Nephron (organoid): ENCODE measurements around the gene SH2B3.

Experiments
- H3K27ac Mint-ChIP-seq, 3 experiments: 2 replicates each; pipeline ENCODE4 v1.8.0; 2020; ENCODE audit warnings: mixed read lengths in 3 of 3, mild to moderate bottlenecking in 2 of 3, moderate library complexity in 1 of 3
- H3K27me3 Mint-ChIP-seq: 2 replicates; pipeline ENCODE4 v1.8.0; 2021; ENCODE audit warnings: low read depth, mild to moderate bottlenecking, moderate library complexity, mixed read lengths
- H3K36me3 Mint-ChIP-seq: 2 replicates; pipeline ENCODE4 v1.8.0; 2020; ENCODE audit warnings: low read depth, mixed read lengths
- H3K4me1 Mint-ChIP-seq: 2 replicates; pipeline ENCODE4 v1.8.0; 2020; ENCODE audit warnings: mixed read lengths
- H3K4me3 Mint-ChIP-seq, 3 experiments: 2 replicates each; pipeline ENCODE4 v1.8.0; 2020; ENCODE audit warnings: mild to moderate bottlenecking in 3 of 3, mixed read lengths in 3 of 3, moderate library complexity in 2 of 3
- H3K9me3 Mint-ChIP-seq: 2 replicates; pipeline ENCODE4 v1.8.0; 2020; ENCODE audit warnings: mixed read lengths
- CTCF ChIP-seq, 3 experiments: fragments of 200-600 bp; sonication (generic); IDR thresholded peaks; one replicate each; pipeline ENCODE4 v1.5.0; 2021; ENCODE audit warnings: antibody characterized with exemption in 3 of 3; ENCODE audit not compliant: unreplicated experiment in 3 of 3

SH2B3 gene

GRCh38 chr12:111434049-111434448 is 28.3 kb downstream of the SH2B3 start:
- TF ChIP-seq CTCF (IDR thresholded peaks at IDR 0.05; ENCODE audit: unreplicated experiment in 3 of 3) = no peak
- no peak overlapping the region for H3K4me3 Mint-ChIP-seq
- H3K36me3 Mint-ChIP-seq = peaks cover 5% of the 10 kb centered on the region
- no peaks in the 10 kb centered on the region for H3K9me3 Mint-ChIP-seq
- H3K4me1 Mint-ChIP-seq = peaks cover 39% of the 10 kb centered on the region
- no peaks in the 10 kb centered on the region for H3K27me3 Mint-ChIP-seq
- H3K27ac Mint-ChIP-seq = peak overlapping the region; percentile 32 to 52 (median 39)

- peak overlapping the region; percentile 32 to 52 (median 39) for H3K27ac Mint-ChIP-seq
- H3K4me1 Mint-ChIP-seq = peaks cover 39% of the 10 kb centered on the region
- no peak overlapping the region for H3K4me3 Mint-ChIP-seq
- TF ChIP-seq CTCF (IDR thresholded peaks at IDR 0.05; ENCODE audit: unreplicated experiment in 3 of 3) = no peak
- peaks cover 5% of the 10 kb centered on the region for H3K36me3 Mint-ChIP-seq
- H3K9me3 Mint-ChIP-seq = no peaks in the 10 kb centered on the region
- no peaks in the 10 kb centered on the region for H3K27me3 Mint-ChIP-seq
Measured at GRCh38 chr12:111434680-111435338, 29.1 kb downstream of the SH2B3 start.

GRCh38 chr12:111435661-111436201 is 30.0 kb downstream of the SH2B3 start:
- TF ChIP-seq CTCF (IDR thresholded peaks at IDR 0.05; ENCODE audit: unreplicated experiment in 3 of 3) = no peak
- H3K27me3 Mint-ChIP-seq = no peaks in the 10 kb centered on the region
- peaks cover 11% of the 10 kb centered on the region for H3K36me3 Mint-ChIP-seq
- H3K27ac Mint-ChIP-seq = no peak overlapping the region
- no peaks in the 10 kb centered on the region for H3K9me3 Mint-ChIP-seq
- peaks cover 43% of the 10 kb centered on the region for H3K4me1 Mint-ChIP-seq
- no peak overlapping the region for H3K4me3 Mint-ChIP-seq

GRCh38 chr12:111436266-111436665 is 30.5 kb downstream of the SH2B3 start:
- peak overlapping the region in 1 of 3 experiments; percentile 34 for H3K27ac Mint-ChIP-seq
- H3K4me1 Mint-ChIP-seq = peaks cover 39% of the 10 kb centered on the region
- H3K36me3 Mint-ChIP-seq = peaks cover 11% of the 10 kb centered on the region
- H3K4me3 Mint-ChIP-seq = no peak overlapping the region
- TF ChIP-seq CTCF (IDR thresholded peaks at IDR 0.05; ENCODE audit: unreplicated experiment in 3 of 3) = no peak
- no peaks in the 10 kb centered on the region for H3K27me3 Mint-ChIP-seq
- H3K9me3 Mint-ChIP-seq = no peaks in the 10 kb centered on the region

GRCh38 chr12:111436811-111437210 is 31.1 kb downstream of the SH2B3 start:
- Mint-ChIP-seq H3K9me3 (no peaks in the 10 kb centered on the region), H3K4me3 (no peak overlapping the region), H3K27ac (peak overlapping the region in 1 of 3 experiments; percentile 34), H3K27me3 (no peaks in the 10 kb centered on the region), H3K36me3 (peaks cover 11% of the 10 kb centered on the region), H3K4me1 (peaks cover 34% of the 10 kb centered on the region)
- no peak for TF ChIP-seq CTCF (IDR thresholded peaks at IDR 0.05; ENCODE audit: unreplicated experiment in 3 of 3)
